Liver (tissue), 9 donors: ENCODE results near the gene MRPL40. TPM values are rescaled to one million over a fixed set of nuclear protein-coding genes. Genes with fewer than 3 reads are reported as not detected.
A peak's percentile ranks its signal among the peaks of the same experiment; 100 is the strongest.

Source experiments
- DNase-seq: peaks from one replicate; pipeline ENCODE4 v3.0.0-alpha.2; 2017; ENCODE audit warnings: low spot score
- H3K27ac ChIP-seq, 2 donors: one replicate each; pipeline ENCODE4 v1.7.0; 2013; ENCODE audit warnings: inconsistent platforms in 2 of 2, low read length in 2 of 2, control low read depth in 1 of 2, low read depth in 1 of 2, mild to moderate bottlenecking in 1 of 2
- H3K27me3 ChIP-seq, 4 donors: one replicate each; pipeline versions ENCODE4 v1.6.1 to v1.7.0; 2013; ENCODE audit warnings: low read length in 3 of 4, inconsistent platforms in 1 of 4, mild to moderate bottlenecking in 1 of 4, moderate library complexity in 1 of 4; ENCODE audit not compliant: control insufficient read depth in 4 of 4, insufficient read depth in 4 of 4
- H3K36me3 ChIP-seq, 4 donors: one replicate each; pipeline versions ENCODE4 v1.6.1 to v1.7.0; 2013; ENCODE audit warnings: low read length in 3 of 4, mild to moderate bottlenecking in 3 of 4, low read depth in 1 of 4, moderate library complexity in 1 of 4; ENCODE audit not compliant: control insufficient read depth in 4 of 4, insufficient read depth in 3 of 4
- H3K4me1 ChIP-seq, 4 donors: one replicate each; pipeline versions ENCODE4 v1.6.1 to v1.7.0; 2013; ENCODE audit warnings: low read length in 3 of 4, mild to moderate bottlenecking in 3 of 4, moderate library complexity in 1 of 4; ENCODE audit not compliant: control insufficient read depth in 4 of 4, insufficient read depth in 4 of 4
- H3K4me3 ChIP-seq, 3 donors: one replicate each; pipeline versions ENCODE4 v1.6.1 to v1.7.0; 2013; ENCODE audit warnings: low read length in 3 of 3, control low read depth in 1 of 3, low read depth in 1 of 3, mild to moderate bottlenecking in 1 of 3
- H3K9ac ChIP-seq, 2 donors: one replicate each; pipeline ENCODE4 v1.7.0; 2013; ENCODE audit warnings: low read length in 2 of 2, mild to moderate bottlenecking in 2 of 2, moderate library complexity in 2 of 2, control low read depth in 1 of 2, low read depth in 1 of 2
- H3K9me3 ChIP-seq, 4 donors: one replicate each; pipeline versions ENCODE4 v1.6.1 to v1.7.0; 2013; ENCODE audit warnings: low read length in 3 of 4; ENCODE audit not compliant: control insufficient read depth in 4 of 4
- ATF3 ChIP-seq: IDR thresholded peaks from 2 replicates; pipeline ENCODE4 v1.6.1; 2016; ENCODE audit warnings: antibody characterized with exemption
- CTCF ChIP-seq: fragments of 150-350 bp; IDR thresholded peaks from 2 replicates; pipeline ENCODE4 v1.5.1; 2017; ENCODE audit warnings: improper control_type of control experiment, low read depth, low read length; ENCODE audit not compliant: missing input control
- EGR1 ChIP-seq, 2 donors: IDR thresholded peaks; 2 replicates each; pipeline ENCODE4 v1.6.1; 2016 to 2018; ENCODE audit warnings: antibody characterized with exemption in 2 of 2, low read depth in 2 of 2
- FOXA1 ChIP-seq: IDR thresholded peaks from 2 replicates; pipeline ENCODE4 v1.6.1; 2016; ENCODE audit warnings: antibody characterized with exemption
- FOXA2 ChIP-seq: IDR thresholded peaks from 2 replicates; pipeline ENCODE4 v1.6.1; 2016; ENCODE audit warnings: antibody characterized with exemption
- GABPA ChIP-seq, 2 donors: IDR thresholded peaks in 1 of 2; conservative IDR thresholded peaks in 1 of 2; 2 replicates each; pipeline ENCODE4 v1.6.1; 2016; ENCODE audit warnings: antibody characterized with exemption in 2 of 2, mild to moderate bottlenecking in 1 of 2, moderate library complexity in 1 of 2
- HNF4A ChIP-seq, 2 donors: conservative IDR thresholded peaks; 2 replicates each; pipeline ENCODE4 v1.6.1; 2016; ENCODE audit warnings: antibody characterized with exemption in 2 of 2, mild to moderate bottlenecking in 2 of 2
- HNF4G ChIP-seq: IDR thresholded peaks from 2 replicates; pipeline ENCODE4 v1.6.1; 2016; ENCODE audit warnings: antibody characterized with exemption
- JUND ChIP-seq, 2 donors: IDR thresholded peaks; 2 replicates each; pipeline ENCODE4 v1.6.1; 2016; ENCODE audit warnings: antibody characterized with exemption in 2 of 2
- NR2F2 ChIP-seq: IDR thresholded peaks from 2 replicates; pipeline ENCODE4 v1.6.1; 2016; ENCODE audit warnings: antibody characterized with exemption
- RAD21 ChIP-seq, 2 donors: IDR thresholded peaks; 2 replicates each; pipeline ENCODE4 v1.6.1; 2016; ENCODE audit warnings: antibody characterized with exemption in 2 of 2, mild to moderate bottlenecking in 2 of 2
- REST ChIP-seq: IDR thresholded peaks from 2 replicates; pipeline ENCODE4 v1.6.1; 2016; ENCODE audit warnings: antibody characterized with exemption, mild to moderate bottlenecking
- RXRA ChIP-seq, 2 donors: IDR thresholded peaks; 2 replicates each; pipeline ENCODE4 v1.6.1; 2017 to 2018; ENCODE audit warnings: antibody characterized with exemption in 2 of 2, mild to moderate bottlenecking in 1 of 2
- SP1 ChIP-seq: IDR thresholded peaks from 2 replicates; pipeline ENCODE4 v1.6.1; 2018; ENCODE audit warnings: antibody characterized with exemption, mild to moderate bottlenecking
- TAF1 ChIP-seq: conservative IDR thresholded peaks from 2 replicates; pipeline ENCODE4 v1.6.1; 2016; ENCODE audit warnings: antibody characterized with exemption, mild to moderate bottlenecking
- YY1 ChIP-seq: IDR thresholded peaks from 2 replicates; pipeline ENCODE4 v1.6.1; 2016; ENCODE audit warnings: antibody characterized with exemption, mild to moderate bottlenecking
- WGBS: extraction: QIAGEN DNeasy Blood & Tissue Kit; methylation state at CpG from one replicate; pipeline ENCODE4 v1.1.7; 2013; 5-methylcytosine and 5-hydroxymethylcytosine counted together
- polyA plus RNA-seq, 2 donors: library from polyadenylated mRNA; stranded (reverse) in 1 of 2; unstranded in 1 of 2; fragments of 200-250 nt in 1 of 2; fragments of >200 nt in 1 of 2; fragmentation: Nextera tagmentation in 1 of 2; extraction: Ambion mirVana in 1 of 2; gene quantifications; one replicate each; pipeline versions ENCODE4 v1.2.1 to v1.2.3, GENCODE V29; 2013 to 2015
- total RNA-seq, 2 donors: library from RNA; depleted of rRNA; stranded (reverse); fragments of >200 nt; gene quantifications; one replicate each; pipeline ENCODE4 v1.2.3, GENCODE V29; 2014
- TF ChIP-seq, protein P1 (sequence below): IDR thresholded peaks from 2 replicates; pipeline ENCODE4 v1.6.1; 2016; ENCODE audit warnings: antibody characterized with exemption
- TF ChIP-seq, protein P2 (sequence below): IDR thresholded peaks from 2 replicates; pipeline ENCODE4 v1.6.1; 2016; ENCODE audit warnings: antibody characterized with exemption
- donor health status: healthy.
- donor health status: healthy.
- donor health status: healthy.
- donor health status: healthy.
- donor health status: healthy.

Gene MRPL40
- total and polyA plus RNA-seq, 4 donors: 11.3 to 52.0 (median 27.7) TPM

DNA sequence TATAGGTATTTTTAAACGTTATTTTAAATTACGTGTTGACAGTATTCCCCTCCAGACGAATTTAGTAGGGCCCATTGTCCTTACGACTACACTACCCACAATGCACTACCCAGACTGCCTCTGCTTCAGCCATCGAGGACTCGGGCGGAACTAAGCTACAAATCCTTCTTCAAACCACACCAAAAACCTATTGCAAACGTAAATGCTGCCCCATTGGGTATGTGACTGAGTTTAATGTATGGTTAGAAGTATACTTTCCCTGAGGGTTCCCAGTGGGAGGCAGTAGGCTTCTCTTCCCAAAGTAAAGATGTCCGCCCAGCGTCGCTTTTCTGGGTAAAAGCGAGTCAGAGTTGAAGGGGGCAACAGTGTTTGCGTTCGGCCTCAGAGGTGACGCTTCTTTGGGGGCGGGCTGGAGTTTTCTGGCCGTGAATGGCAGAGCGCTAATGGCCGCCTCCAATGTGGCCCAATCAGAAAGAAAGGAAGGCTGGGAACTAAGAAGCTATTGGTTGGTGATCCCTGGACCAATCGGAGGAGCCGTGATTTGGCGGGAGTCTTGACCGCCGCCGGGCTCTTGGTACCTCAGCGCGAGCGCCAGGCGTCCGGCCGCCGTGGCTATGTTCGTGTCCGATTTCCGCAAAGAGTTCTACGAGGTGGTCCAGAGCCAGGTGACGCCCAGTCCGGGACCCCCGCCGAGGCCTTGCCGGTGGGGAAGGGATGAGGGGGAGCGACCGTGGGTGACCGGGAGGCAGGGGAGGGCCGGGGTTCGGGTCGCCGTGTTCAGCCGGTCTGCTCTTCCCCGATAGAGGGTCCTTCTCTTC lies 47.2 kb downstream of the MRPL40 start, which contains the start of gene CDC45:
TSS of gene CDC45 (plus strand) at position 566 of the 818 bp plus-strand sequence. CDS start at position 615, 49 bp downstream.
- Histone ChIP-seq H3K4me1 (peaks cover 3 to 21% (median 17%) of the 10 kb centered on the region in 4 donors), H3K4me3 (peak within 1 kb of the TSS; percentile 89 to 98 (median 98)), H3K27me3 (no peaks in the 10 kb centered on the region), H3K36me3 (peaks cover 0 to 8% (median 4%) of the 10 kb centered on the region in 4 donors), H3K9ac (peak within 1 kb of the TSS; percentile 89 to 99), H3K9me3 (no peaks in the 10 kb centered on the region), H3K27ac (peak within 1 kb of the TSS; percentile 96 to 100)
- peak; percentile 92 for DNase-seq
- TF ChIP-seq TAF1 (peak; percentile 60), CTCF (no peak), SP1 (peak; percentile 82), GABPA (IDR thresholded peaks at IDR 0.05 in 1 of 2, conservative IDR thresholded peaks at IDR 0.05 in 1 of 2) (peak; percentile 72 to 82), FOXA2 (no peak), EGR1 (IDR thresholded peaks at IDR 0.05; ENCODE audit: low read depth in 2 of 2) (peak; percentile 61 to 63), HNF4A (conservative IDR thresholded peaks at IDR 0.05) (peak in 1 of 2 donors; percentile 28), RAD21 (IDR thresholded peaks at IDR 0.05) (peak in 1 of 2 donors; percentile 8), REST (no peak), NR2F2 (peak; percentile 89), HNF4G (no peak), YY1 (peak; percentile 100), JUND (IDR thresholded peaks at IDR 0.05) (peak in 1 of 2 donors; percentile 66), ATF3 (no peak), RXRA (IDR thresholded peaks at IDR 0.05) (peak; percentile 69 to 76), FOXA1 (peak; percentile 18)
- TF ChIP-seq, protein P1, sequence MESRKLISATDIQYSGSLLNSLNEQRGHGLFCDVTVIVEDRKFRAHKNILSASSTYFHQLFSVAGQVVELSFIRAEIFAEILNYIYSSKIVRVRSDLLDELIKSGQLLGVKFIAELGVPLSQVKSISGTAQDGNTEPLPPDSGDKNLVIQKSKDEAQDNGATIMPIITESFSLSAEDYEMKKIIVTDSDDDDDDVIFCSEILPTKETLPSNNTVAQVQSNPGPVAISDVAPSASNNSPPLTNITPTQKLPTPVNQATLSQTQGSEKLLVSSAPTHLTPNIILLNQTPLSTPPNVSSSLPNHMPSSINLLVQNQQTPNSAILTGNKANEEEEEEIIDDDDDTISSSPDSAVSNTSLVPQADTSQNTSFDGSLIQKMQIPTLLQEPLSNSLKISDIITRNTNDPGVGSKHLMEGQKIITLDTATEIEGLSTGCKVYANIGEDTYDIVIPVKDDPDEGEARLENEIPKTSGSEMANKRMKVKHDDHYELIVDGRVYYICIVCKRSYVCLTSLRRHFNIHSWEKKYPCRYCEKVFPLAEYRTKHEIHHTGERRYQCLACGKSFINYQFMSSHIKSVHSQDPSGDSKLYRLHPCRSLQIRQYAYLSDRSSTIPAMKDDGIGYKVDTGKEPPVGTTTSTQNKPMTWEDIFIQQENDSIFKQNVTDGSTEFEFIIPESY: peak; percentile 63
- TF ChIP-seq, protein P2, sequence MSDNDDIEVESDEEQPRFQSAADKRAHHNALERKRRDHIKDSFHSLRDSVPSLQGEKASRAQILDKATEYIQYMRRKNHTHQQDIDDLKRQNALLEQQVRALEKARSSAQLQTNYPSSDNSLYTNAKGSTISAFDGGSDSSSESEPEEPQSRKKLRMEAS: peak; percentile 67
- WGBS: under 1% methylated on average over 50 of the region's 50 CpGs
